Suppressor macrophage treated with lipopolysaccharide for 1 hour (primary cell): ENCODE measurements around the gene TMEM63A.
"Not testable (repeated sequence)": the region's sequence is repeated elsewhere in the genome, so short reads cannot be mapped to it uniquely, and the experiment has no call there.

Experiments
- DNase-seq, 3 donors: peaks; one replicate each; pipeline ENCODE4 v3.0.0-alpha.2; 2020 to 2022

The TMEM63A gene

GRCh38 chr1:225881959-225882693, at the start of gene TMEM63A:
TSS of gene TMEM63A (minus strand) at chr1:225882380. CDS start at chr1:225877580, 4,800 bp downstream.
- peak; percentile 94 to 96 (median 94) for DNase-seq

DNA sequence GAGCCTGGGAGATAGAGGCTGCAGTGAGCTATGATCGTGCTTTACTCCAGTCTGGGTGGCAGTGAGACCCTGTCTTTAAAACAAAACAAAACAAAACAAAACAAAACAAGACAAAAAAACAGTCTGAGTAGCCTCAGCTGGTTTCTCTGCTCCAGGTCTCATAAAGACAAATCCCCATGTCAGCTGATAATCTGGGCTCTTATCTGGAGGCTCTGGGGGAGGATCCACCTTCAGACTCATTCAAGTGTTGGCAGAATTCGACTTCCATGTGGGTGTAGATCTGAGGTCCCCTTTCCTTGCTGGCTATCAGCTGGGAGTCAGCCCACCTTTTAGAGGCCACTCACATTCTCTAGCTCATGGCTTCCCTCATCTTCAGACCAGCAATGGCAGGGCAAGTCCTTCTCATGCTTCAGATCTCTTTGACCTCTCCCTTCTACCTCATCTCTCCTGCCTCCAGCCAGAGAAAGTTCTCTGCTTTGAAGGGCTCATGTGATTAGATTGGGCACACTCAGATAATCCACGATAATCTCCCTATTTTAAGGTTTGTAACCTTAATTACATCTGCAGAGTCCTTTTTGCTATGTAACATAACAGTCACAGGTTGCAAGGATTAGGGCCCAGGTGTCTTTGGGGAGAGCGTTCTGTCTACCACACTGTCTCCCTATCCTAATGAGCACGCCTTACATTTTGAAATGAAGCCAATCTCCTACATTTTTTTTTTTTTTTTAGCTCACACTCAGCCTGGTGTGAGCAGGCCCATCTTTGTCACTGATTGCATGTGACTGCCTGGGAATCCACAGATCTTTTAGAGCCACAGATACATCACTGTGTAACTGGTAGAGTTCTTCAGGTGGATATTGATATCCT, 49.3 kb upstream of the TMEM63A start:
- DNase-seq: no peak

DNA sequence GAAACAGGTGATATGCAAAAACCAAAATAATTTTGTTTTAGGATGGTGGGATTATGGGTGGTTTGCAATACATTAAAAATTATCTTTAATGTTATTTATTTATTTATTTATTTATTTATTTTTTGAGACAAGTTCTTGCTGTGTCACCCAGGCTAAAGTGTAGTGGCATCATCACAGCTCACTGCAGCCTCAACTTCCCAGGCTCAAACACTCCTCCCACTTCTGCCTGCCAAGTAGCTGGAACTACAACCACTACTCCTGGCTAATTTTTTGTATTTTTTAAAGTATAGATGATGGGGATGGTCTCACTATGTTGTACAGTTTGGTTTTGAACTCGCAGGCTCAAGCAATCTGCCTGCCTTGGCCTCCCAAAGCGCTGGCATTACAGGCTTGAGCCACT, 48.4 kb upstream of the TMEM63A start:
- DNase-seq: no peak

DNA sequence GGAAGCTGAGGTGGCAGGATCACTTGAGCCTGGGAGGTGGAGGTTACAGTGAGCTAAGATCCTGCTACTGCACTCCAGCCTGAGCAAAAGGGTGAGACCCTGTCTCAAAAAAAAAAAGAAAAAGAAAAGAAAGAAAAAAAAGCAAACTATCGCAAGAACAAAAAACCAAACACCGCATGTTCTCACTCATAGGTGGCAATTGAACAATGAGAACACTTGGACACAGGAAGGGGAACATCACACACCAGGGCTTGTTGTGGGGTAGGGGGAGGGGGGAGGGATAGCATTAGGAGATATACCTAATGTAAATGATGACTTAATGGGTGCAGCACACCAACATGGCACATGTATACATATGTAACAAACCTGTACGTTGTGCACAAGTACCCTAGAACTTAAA, 47.3 kb upstream of the TMEM63A start:
- not testable (repeated sequence) for DNase-seq

DNA sequence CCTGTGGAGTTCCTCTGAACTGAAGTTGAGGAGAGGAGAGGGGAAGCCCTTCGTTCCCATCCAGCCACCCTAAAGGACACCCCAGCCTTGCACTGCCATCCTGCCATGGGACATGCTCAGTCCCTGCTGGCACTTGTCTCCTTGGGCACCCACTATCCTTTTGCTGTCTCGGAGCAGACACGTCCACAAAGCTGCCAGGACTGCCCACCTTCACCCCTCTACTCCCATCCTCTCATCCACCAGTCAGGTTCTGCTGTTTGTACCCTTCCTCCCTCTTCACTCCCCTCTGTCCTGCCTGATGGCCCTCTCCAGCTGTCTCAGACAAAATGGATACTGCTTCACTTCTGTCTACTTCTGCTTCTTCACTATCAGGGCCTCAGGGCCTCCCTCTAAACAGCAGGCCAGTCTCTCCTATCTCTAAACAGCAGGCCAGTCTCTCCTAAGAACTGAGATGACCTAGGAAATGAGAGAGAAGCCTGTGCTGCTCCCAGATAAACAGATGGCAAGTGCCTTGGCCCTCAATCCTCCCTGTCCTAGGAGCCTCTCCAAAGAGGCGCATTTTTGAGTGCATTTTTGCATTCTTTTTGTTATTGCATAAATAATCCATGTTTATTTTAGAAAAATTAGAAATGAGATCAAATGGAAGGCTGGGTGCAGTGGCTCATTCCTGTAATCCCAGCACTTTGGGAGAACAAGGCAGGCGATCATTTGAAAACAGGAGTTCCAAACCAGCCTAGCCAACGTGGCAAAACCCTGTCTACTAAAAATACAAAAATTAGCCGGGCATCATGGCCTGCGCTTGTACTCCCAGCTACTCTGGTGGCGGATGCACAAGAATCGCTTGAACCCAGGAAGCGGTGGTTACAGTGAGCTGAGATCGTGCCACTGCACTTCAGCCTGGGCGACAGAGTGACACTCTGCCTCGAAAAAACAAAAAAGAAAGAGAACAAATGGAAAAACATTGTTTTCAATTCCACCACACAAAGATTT, 46.3 kb upstream of the TMEM63A start:
- DNase-seq: no peak

DNA sequence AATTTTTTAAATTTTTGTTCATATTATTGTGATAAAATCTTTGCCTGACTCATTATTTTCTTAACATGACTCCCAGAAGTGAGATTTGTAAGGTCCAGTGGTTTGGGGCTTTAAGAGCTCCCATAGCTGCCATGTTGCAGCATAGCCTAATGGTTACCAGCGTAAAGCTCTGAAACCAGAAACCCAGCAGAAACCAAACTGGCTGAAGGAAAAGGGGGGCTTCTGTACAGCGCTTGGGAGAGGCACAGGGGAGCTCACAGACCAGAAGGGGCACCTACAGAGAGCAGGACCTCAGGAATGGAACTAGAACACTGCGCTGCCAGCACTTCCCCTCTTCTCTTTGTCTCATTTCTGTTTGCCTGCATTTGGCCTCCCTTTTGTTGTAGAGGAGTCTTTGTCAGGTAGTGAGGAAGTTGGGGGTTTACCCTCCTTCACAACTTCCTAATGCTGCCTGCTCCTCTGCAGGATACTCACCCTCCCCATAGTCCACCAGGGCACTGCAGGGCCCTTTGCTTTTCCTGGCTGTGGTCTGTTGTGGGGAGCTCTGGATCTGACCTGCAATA, 44.5 kb upstream of the TMEM63A start:
- no peak for DNase-seq

DNA sequence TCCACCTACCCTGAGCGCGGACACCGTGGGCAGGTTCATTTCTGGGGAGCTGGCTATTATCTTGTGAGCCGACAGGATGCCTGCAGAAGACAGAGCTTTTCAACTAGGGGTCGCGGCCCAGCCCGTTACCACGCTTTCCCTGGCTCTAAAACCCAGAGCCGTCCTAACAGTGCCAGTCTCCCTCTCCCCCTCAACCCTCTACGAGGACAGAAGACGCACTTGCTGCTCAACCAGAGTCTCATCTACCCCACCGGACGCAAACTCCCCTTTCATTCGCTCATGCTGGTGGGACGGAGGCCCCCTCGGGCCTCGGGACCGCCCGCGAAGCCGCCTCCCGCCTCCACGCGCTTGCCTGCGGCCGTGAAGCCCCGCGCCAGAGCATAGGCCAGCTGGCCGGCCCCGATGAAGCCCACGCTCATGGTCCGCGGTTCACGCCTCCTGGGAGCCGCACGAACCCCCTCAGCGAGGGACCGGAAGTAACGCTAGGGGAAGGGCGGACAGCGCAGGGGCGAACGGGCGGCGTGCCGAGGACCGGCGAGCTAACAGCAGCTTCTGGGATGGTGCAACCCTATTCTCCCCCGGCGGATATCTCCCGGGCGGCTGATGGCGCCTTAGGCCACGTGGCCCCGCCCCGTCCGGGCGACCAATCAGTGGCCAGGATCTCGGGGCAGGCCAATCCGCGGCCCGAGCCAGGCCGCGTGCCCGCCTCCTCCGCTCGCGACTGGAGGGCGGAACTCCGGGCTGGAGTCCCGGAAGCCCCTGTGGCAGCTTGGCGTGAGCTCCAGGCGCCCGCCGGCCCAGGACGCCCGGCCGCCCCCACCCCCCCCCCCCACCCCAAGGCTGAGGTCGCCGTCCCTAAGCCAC, 41.7 kb upstream of the TMEM63A start, which contains the start of gene PYCR2:
Gene PYCR2 (minus strand): TSS at position 559 of the 864 bp plus-strand sequence. CDS start 140 bp downstream, at position 419.
- DNase-seq: peak; percentile 97 to 99 (median 99)

DNA sequence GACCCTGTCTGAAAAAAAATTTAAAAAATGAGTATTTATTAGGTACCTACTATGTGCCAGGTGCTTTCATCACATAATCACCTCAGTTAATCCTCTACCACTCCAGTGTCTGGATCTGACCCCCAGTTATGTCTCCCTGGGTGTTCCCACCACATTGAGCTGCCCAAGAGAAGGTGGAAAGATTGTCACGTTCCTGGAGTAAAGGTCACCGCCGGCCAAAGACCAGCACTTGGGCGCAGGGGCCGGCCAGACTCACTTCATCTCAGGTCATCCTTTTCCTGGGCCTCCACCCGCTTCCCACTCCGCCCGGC, 41.2 kb upstream of the TMEM63A start:
- DNase-seq: peak in 2 of 3 donors; percentile 24 to 31

DNA sequence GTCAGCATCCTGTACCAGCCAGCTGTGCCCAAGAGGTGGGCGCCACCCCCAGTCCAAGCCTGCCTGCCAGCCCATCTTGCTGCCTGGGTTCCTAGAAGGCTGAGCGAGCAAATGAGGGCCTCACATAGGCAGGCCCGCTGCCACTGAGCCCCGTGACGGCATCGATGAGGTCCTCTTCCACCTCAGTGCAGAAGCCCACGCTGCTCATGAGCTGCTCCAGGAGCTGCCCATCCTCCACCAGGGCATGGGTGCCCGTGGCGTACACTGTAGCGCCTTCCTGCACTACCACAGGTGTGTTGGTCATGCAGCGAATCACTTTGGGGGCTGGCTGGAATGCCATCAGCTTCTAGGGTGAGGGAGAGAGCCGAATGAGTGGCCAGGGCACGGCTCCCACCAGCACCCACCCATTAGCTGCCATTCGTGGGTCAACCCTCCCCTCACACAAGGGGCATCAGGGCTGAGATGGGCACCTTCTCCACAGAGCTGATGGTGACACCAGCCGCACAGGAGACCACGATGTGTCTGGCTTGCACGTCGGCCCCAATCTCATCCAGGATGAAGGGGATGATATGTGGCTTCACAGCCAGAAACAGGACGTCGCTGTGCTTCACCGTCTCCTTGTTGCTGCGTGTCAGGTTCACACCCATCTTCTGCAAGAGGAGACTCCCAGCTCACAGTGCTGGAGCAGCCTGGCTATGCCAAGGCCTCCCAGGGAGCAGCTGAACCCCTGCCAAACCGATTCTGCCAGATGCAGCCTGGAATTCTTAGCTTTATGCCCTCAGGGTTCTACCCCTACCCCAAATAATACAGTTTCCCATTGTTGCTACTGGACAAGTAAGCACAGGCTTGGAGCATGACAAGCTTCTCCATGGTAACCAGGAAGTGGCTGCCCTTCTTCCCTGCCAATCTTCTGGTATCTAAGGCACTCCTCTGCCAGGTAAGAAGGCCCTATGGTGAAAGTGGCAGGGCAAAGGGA, 39.8 kb upstream of the TMEM63A start:
- DNase-seq: no peak

GRCh38 chr1:225919906-225920305, 37.7 kb upstream of the TMEM63A start:
- DNase-seq: peak; percentile 56 to 75 (median 58)

GRCh38 chr1:225918280-225918679, 36.1 kb upstream of the TMEM63A start:
- no peak for DNase-seq

- DNase-seq: no peak
Measured at GRCh38 chr1:225917536-225917935, 35.4 kb upstream of the TMEM63A start.

DNA sequence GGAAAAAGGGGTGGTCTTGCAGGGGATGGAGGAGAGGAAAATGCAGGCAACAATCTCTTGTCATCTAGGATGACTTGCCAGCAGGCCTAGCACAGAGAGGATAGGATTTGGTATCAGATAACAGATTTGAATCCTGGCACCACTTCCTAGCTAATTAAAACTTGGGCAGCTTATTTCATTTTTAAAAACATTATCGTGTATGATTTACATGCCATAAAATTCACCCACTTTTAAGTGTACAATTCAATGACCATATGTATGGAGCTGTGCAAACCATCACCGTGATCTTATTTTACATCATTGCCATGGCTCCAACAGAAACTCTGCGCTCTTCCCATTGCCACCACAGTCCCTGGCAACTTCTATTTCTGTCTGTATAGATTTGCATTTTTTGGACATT, 34.9 kb upstream of the TMEM63A start:
- DNase-seq: no peak

DNA sequence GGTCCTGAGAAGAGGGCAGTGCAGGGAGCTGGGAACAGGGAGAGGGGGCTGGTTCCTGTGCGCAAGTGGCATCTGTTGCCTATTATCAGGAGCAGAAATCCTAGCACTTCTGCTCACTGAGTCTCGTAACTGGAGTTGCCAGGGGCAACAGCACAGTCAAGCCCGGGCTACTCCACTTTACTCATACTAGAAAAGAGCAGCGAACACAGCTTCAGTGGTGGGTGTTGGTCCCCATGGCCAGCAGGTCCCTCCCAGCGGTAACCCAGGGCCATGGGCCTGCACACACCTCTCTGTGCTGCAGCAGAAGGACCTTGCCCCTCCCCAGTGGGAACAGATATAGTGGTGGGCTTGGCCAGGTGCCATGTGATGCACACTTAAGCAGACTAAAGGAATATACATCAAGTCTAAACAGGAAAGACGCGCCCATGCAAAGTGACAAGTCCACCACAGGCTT, 33.4 kb upstream of the TMEM63A start:
- no peak for DNase-seq

DNA sequence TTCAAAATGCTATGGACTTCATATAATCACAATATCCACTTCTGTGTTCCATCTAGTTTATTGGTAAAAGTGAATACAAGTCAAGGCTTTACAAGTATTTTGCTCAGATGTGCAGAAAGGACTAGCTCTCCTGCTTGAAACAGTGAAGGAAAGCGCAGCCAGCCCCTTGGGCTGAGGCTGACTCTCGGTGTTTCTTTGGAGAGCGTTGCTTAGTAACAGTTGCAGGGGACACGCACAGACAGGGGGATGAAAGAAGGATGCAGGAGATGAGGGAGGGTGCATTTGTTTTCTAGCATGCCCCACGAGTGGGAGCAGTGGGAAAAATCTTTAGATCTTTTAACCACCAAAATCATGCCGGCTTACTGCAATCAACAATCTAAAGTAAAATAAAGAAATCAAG, 32.8 kb upstream of the TMEM63A start:
- DNase-seq: no peak

GRCh38 chr1:225914391-225914790, 32.2 kb upstream of the TMEM63A start:
- DNase-seq: no peak

- peak; percentile 56 to 87 (median 70) for DNase-seq
Measured at GRCh38 chr1:225911191-225912130, 29.3 kb upstream of the TMEM63A start.

GRCh38 chr1:225909477-225909876, 27.3 kb upstream of the TMEM63A start:
- no peak for DNase-seq

GRCh38 chr1:225908773-225909172, 26.6 kb upstream of the TMEM63A start:
- no peak for DNase-seq
